Measurements from ENCODE around the gene CASS4. TPM values are rescaled to one million over a fixed set of nuclear protein-coding genes. Genes with fewer than 3 reads are reported as not detected.

CASS4 gene
- total RNA-seq, 1 donor from 2014 or later: not detected

GRCh38 chr20:56506103-56506502 lies 94.0 kb downstream of the CASS4 start:
- peaks cover 2% of the 10 kb centered on the region for H3K36me3 ChIP-seq (ENCODE audit: control insufficient read depth, insufficient read depth, low read length)
- DNase-seq (ENCODE audit: low read depth): no peak
- H3K27me3 ChIP-seq (ENCODE audit: control insufficient read depth, insufficient read depth, low read length): no peaks in the 10 kb centered on the region
- no peak overlapping the region for H3K4me3 ChIP-seq (ENCODE audit: low read depth, low read length)
- FAIRE-seq: no peak
- TF ChIP-seq CTCF (IDR thresholded peaks at IDR 0.05; ENCODE audit: insufficient read depth, low read length, severe bottlenecking): no peak

Other genes starting within 250 kb of the CASS4 start
- gene MC3R, start 163.5 kb upstream of the CASS4 start, total RNA-seq: not detected in 2 replicates
- 9.3 and 18.7 TPM in 2 replicates for gene FAM210B, start 53.3 kb upstream of the CASS4 start, total RNA-seq
- 1.6 and 2.6 TPM in 2 replicates for gene AURKA, start 20.0 kb upstream of the CASS4 start, total RNA-seq
- gene CSTF1, start 19.6 kb upstream of the CASS4 start, total RNA-seq: 21.9 and 22.4 TPM in 2 replicates
- gene RTF2, start 56.4 kb downstream of the CASS4 start, total RNA-seq: 60.0 and 83.6 TPM in 2 replicates
- gene FAM209A, start 112.5 kb downstream of the CASS4 start, total RNA-seq: 0.26 TPM in 1 of 2 replicates, not detected in the other
- gene FAM209B, start 121.0 kb downstream of the CASS4 start, total RNA-seq: 0.26 TPM in 1 of 2 replicates, not detected in the other
- gene TFAP2C, start 217.0 kb downstream of the CASS4 start, total RNA-seq: 2.9 and 5.1 TPM in 2 replicates